ENCODE results near the gene MAN2A2.

DNA sequence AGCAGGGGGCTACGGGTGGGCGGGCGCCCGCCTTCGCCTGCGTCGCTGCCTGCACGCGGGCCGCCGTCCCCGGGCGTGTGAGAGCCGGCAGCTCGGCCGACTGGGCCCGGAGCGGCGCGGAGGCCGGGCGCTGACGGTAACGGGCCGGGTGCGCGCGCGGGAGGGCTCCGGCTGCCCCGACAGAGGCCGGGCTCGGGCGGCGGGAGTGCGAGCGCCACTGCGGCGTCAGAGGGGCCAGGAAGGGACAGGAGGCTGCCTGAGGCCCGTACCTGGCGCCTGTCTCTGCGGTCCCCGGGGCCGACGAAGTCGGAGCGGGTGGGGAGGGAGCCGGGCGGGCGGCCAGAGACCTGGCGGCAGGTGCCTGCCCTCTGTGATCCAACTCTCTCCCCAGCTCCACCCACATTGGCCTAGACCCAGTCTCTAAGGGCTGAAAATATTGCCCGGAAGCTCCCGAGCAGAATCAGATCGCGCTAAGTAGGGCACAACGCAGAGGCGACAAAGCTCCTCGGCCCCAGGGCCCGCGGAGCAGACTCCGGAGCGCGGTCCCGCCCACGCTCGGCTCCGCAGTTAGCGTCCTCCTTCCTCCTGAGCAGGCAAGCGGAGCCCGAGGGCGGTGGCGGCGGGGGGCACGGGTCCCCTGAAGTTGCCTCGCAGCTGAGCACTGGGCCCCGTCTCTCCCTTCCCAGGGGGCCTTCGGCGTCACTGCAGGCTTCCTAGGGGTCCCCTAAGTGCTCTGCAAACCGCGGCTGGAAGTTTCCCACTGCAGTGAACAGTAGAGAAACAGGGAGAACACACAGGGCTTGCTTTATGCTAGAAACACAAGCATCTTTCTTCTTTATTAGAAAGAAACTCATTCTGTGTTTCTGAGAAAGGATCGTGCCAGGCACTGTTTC is at the start of gene MAN2A2:
- TF ChIP-seq, protein P1, sequence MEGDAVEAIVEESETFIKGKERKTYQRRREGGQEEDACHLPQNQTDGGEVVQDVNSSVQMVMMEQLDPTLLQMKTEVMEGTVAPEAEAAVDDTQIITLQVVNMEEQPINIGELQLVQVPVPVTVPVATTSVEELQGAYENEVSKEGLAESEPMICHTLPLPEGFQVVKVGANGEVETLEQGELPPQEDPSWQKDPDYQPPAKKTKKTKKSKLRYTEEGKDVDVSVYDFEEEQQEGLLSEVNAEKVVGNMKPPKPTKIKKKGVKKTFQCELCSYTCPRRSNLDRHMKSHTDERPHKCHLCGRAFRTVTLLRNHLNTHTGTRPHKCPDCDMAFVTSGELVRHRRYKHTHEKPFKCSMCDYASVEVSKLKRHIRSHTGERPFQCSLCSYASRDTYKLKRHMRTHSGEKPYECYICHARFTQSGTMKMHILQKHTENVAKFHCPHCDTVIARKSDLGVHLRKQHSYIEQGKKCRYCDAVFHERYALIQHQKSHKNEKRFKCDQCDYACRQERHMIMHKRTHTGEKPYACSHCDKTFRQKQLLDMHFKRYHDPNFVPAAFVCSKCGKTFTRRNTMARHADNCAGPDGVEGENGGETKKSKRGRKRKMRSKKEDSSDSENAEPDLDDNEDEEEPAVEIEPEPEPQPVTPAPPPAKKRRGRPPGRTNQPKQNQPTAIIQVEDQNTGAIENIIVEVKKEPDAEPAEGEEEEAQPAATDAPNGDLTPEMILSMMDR (IDR thresholded peaks at IDR 0.05; ENCODE audit: poor library complexity) = no peak
- TF ChIP-seq EZH2 (IDR thresholded peaks at IDR 0.05; ENCODE audit: borderline replicate concordance) (no peak), EZH2phosphoT487 (IDR thresholded peaks at IDR 0.05; ENCODE audit: low read depth, severe bottlenecking, unreplicated experiment) (no peak)

All from hepatocyte (in vitro differentiated cells).